HG03159 (cell line): ENCODE data around the gene PKD2L2.
"Not testable (repeated sequence)": the region's sequence is repeated elsewhere in the genome, so short reads cannot be mapped to it uniquely, and the experiment has no call there.

Source experiments
- ATAC-seq: cut with Tn5 transposase; IDR thresholded peaks from one replicate; pipeline ENCODE4 v1.9.1; 2021; ENCODE audit warnings: mild to moderate bottlenecking, moderate library complexity; ENCODE audit not compliant: unreplicated experiment

Gene PKD2L2

GRCh38 chr5:137887831-137888230, 1.4 kb upstream of the PKD2L2 start:
- no peak for ATAC-seq

- ATAC-seq = no peak
These were observed 793 bp upstream of the PKD2L2 start for GRCh38 chr5:137888466-137888862.

- no peak for ATAC-seq
These were observed 1.6 kb downstream of the PKD2L2 start for GRCh38 chr5:137890845-137891244.

- ATAC-seq = no peak
These were observed 2.6 kb downstream of the PKD2L2 start for GRCh38 chr5:137891849-137892248.

GRCh38 chr5:137894586-137894985, 5.3 kb downstream of the PKD2L2 start:
- no peak for ATAC-seq

- ATAC-seq = no peak
These were observed 7.3 kb downstream of the PKD2L2 start for GRCh38 chr5:137896560-137896959.

GRCh38 chr5:137899493-137899892, 10.2 kb downstream of the PKD2L2 start:
- ATAC-seq = no peak

- ATAC-seq = no peak
These were observed 12.0 kb downstream of the PKD2L2 start for GRCh38 chr5:137901011-137901817.

GRCh38 chr5:137902408-137903133, 13.3 kb downstream of the PKD2L2 start:
- ATAC-seq = no peak

GRCh38 chr5:137914758-137915157, 25.5 kb downstream of the PKD2L2 start:
- ATAC-seq = no peak

GRCh38 chr5:137916923-137917322, 27.7 kb downstream of the PKD2L2 start:
- ATAC-seq = no peak

GRCh38 chr5:137921931-137922330, 32.7 kb downstream of the PKD2L2 start:
- no peak for ATAC-seq

- ATAC-seq = no peak
These were observed 34.6 kb downstream of the PKD2L2 start for GRCh38 chr5:137923856-137924255.

GRCh38 chr5:137932800-137933199, 43.5 kb downstream of the PKD2L2 start:
- no peak for ATAC-seq

- no peak for ATAC-seq
These were observed 44.2 kb downstream of the PKD2L2 start for GRCh38 chr5:137933491-137933911.

GRCh38 chr5:137935190-137935589, 45.9 kb downstream of the PKD2L2 start:
- ATAC-seq = no peak

- ATAC-seq = no peak
These were observed 46.4 kb downstream of the PKD2L2 start for GRCh38 chr5:137935694-137936093.

GRCh38 chr5:137937994-137938750, 48.9 kb downstream of the PKD2L2 start:
- no peak for ATAC-seq

- ATAC-seq = no peak
These were observed 49.5 kb downstream of the PKD2L2 start for GRCh38 chr5:137938751-137939143.

GRCh38 chr5:137939331-137939730, 50.1 kb downstream of the PKD2L2 start:
- ATAC-seq = no peak

- not testable (repeated sequence) for ATAC-seq
These were observed 55.0 kb downstream of the PKD2L2 start for GRCh38 chr5:137944280-137944679.
